Measurements from ENCODE around the gene MYH13. TPM values are rescaled to one million over a fixed set of nuclear protein-coding genes. Genes with fewer than 3 reads are reported as not detected.

The MYH13 gene
- total and polyA plus RNA-seq, 2 donors (not counting 3 experiments of a cell fraction or from before 2014, with no cell fraction given), result not detected

DNA sequence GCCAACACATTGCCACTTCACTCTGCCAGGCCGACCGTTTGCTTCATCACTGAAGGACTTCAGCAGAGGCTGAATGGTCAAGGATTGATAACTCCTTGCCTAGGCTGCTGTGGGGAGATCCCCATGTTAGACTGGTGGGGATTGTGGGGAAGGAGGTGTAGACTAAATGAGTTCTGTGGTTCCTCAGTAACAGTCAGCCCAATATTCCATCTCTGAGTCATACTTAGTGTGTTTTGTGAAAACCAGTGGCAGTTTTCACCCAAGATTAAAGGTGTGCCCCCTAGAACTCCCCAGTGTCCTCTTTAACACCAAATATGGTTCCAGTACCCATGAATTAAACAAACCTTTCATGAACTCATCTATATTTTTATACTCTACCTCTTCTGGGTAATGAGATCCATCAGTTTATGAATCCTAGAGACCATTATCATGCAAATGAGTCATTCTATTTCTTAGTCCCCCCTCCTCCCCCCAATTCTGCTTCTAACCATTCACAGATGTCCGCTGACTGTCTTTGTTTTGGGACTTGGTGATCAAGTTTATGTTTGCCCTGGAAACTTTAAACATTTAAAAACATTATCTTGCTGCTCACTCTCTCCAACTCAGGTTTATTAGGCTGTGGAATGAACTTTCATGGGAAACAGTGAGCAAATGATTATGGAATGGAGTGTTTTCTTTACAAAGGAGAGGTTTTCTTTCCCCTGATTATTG is 107.6 kb downstream of the MYH13 start:
- Histone ChIP-seq H4K20me1 (replicated peaks; ENCODE audit: control insufficient read depth, extremely low read depth, insufficient read depth, low read length) (no peaks in the 10 kb centered on the region), H3K9me3 (replicated peaks; ENCODE audit: control insufficient read depth, insufficient read depth, low read length) (peaks cover 9% of the 10 kb centered on the region), H3K4me2 (ENCODE audit: insufficient read depth, low read length) (no peak overlapping the region), H2AFZ (ENCODE audit: low read depth, low read length) (no peak overlapping the region), H3K27me3 (ENCODE audit: control insufficient read depth in 2 of 2, insufficient read depth in 2 of 2, low read length in 2 of 2) (no peaks in the 10 kb centered on the region), H3K9me1 (replicated peaks; ENCODE audit: control insufficient read depth, extremely low read depth, insufficient read depth, low read length) (no peaks in the 10 kb centered on the region), H3K36me3 (ENCODE audit: control insufficient read depth in 2 of 2, extremely low read depth in 1 of 2, insufficient read depth in 2 of 2, low read length in 2 of 2) (no peaks in the 10 kb centered on the region), H3K4me3 (replicated peaks in 1 of 3; ENCODE audit: insufficient read depth in 1 of 3, low read depth in 1 of 3, low read length in 3 of 3) (no peak overlapping the region), H3K27ac (ENCODE audit: insufficient read depth, low read depth, low read length) (no peak overlapping the region), H3K79me2 (ENCODE audit: control insufficient read depth, insufficient read depth, low read length) (no peaks in the 10 kb centered on the region), H3K9ac (replicated peaks; ENCODE audit: extremely low read depth, insufficient read depth, low read length) (no peak overlapping the region), H3K4me1 (ENCODE audit: control insufficient read depth, extremely low read depth, insufficient read depth, low read length) (no peaks in the 10 kb centered on the region)
- FAIRE-seq (no peak), DNase-seq (ENCODE audit: low read depth, low spot score) (no peak)
- ChIA-PET POLR2A (no interaction called here), CTCF (no interaction called here)
- TF ChIP-seq POLR2A (IDR thresholded peaks at IDR 0.05; ENCODE audit: low read depth, low read length), result no peak
- TF ChIP-seq MAX (IDR thresholded peaks at IDR 0.05; ENCODE audit: insufficient read depth, insufficient read length), result no peak
- TF ChIP-seq EZH2 (IDR thresholded peaks at IDR 0.05; ENCODE audit: borderline replicate concordance, low read depth, low read length, severe bottlenecking), result no peak
- TF ChIP-seq FOS (IDR thresholded peaks at IDR 0.05; ENCODE audit: borderline replicate concordance, insufficient read depth, low read length), result no peak
- no peak for TF ChIP-seq CTCF (IDR thresholded peaks at IDR 0.05; ENCODE audit: extremely low read depth in 1 of 2, insufficient read depth in 1 of 2, low read depth in 1 of 2, low read length in 2 of 2)
- no peak for TF ChIP-seq MYC (IDR thresholded peaks at IDR 0.05; ENCODE audit: low read depth, low read length)
- TF ChIP-seq POLR2AphosphoS5 (IDR thresholded peaks at IDR 0.05; ENCODE audit: insufficient read depth, low read depth, low read length), result no peak
- no peak for TF ChIP-seq GATA2 (IDR thresholded peaks at IDR 0.05; ENCODE audit: insufficient read depth, insufficient read length, low read depth, low read length)
- no peak for TF ChIP-seq JUN (IDR thresholded peaks at IDR 0.05; ENCODE audit: borderline replicate concordance, insufficient read depth, insufficient read length, low read depth)
- BruUV-seq (replicated peaks), result no TSS peak
- dilution Hi-C loops (cut with MboI; ENCODE audit: extremely low pct_ligation_motif_present, low sequenced_read_pairs) (no loop called here), intact Hi-C loops (cut with micrococcal nuclease) (no loop called here)
